Measurements from ENCODE around the gene SGCG. TPM values are rescaled to one million over a fixed set of nuclear protein-coding genes. Genes with fewer than 3 reads are reported as not detected.

SGCG gene
- total RNA-seq, 1 experiment from 2014 or later, result not detected

GRCh38 chr13:23288564-23288963, 107.8 kb downstream of the SGCG start:
- CTCF ChIA-PET, result no interaction called here
- TF ChIP-seq CTCF (conservative IDR thresholded peaks at IDR 0.05) (no peak), EZH2 (IDR thresholded peaks at IDR 0.05; ENCODE audit: low read depth) (no peak)
- intact Hi-C loops (cut with micrococcal nuclease; ENCODE audit: unreplicated experiment), result no loop called here
- no peaks in the 10 kb centered on the region for H3K79me2 ChIP-seq (ENCODE audit: low read depth)
- no peak overlapping the region for H2AFZ ChIP-seq
- no peaks in the 10 kb centered on the region for H3K9me3 ChIP-seq (ENCODE audit: insufficient read depth, low read depth)
- no peaks in the 10 kb centered on the region for H3F3A ChIP-seq (ENCODE audit: insufficient read depth, low read depth)
- H3K4me1 ChIP-seq (replicated peaks; ENCODE audit: insufficient read depth), result no peaks in the 10 kb centered on the region
- H3K4me3 ChIP-seq, result no peak overlapping the region
- H4K20me1 ChIP-seq (ENCODE audit: insufficient read depth), result no peaks in the 10 kb centered on the region
- POLR2A ChIA-PET (ENCODE audit: unreplicated experiment), result no interaction called here
- DNase-seq, result no peak
- peaks cover 28% of the 10 kb centered on the region for H3K27me3 ChIP-seq (ENCODE audit: insufficient read depth, low read depth)
- no peaks in the 10 kb centered on the region for H3K36me3 ChIP-seq (ENCODE audit: low read depth)
- no peak overlapping the region for H3K4me2 ChIP-seq
- BruUV-seq (replicated peaks), result no TSS peak
- no peak overlapping the region for H3K27ac ChIP-seq
- H3K9me2 ChIP-seq (ENCODE audit: insufficient read depth), result no peaks in the 10 kb centered on the region

- H3K27ac ChIP-seq, result no peak overlapping the region
- no peaks in the 10 kb centered on the region for H3K9me2 ChIP-seq (ENCODE audit: insufficient read depth)
- no peaks in the 10 kb centered on the region for H3K9me3 ChIP-seq (ENCODE audit: insufficient read depth, low read depth)
- H3F3A ChIP-seq (ENCODE audit: insufficient read depth, low read depth), result no peaks in the 10 kb centered on the region
- POLR2A ChIA-PET (ENCODE audit: unreplicated experiment), result no interaction called here
- H4K20me1 ChIP-seq (ENCODE audit: insufficient read depth), result no peaks in the 10 kb centered on the region
- no peak for DNase-seq
- intact Hi-C loops (cut with micrococcal nuclease; ENCODE audit: unreplicated experiment), result no loop called here
- H2AFZ ChIP-seq, result no peak overlapping the region
- no peaks in the 10 kb centered on the region for H3K4me1 ChIP-seq (replicated peaks; ENCODE audit: insufficient read depth)
- H3K36me3 ChIP-seq (ENCODE audit: low read depth), result no peaks in the 10 kb centered on the region
- peaks cover 27% of the 10 kb centered on the region for H3K27me3 ChIP-seq (ENCODE audit: insufficient read depth, low read depth)
- BruUV-seq (replicated peaks), result no TSS peak
- CTCF ChIA-PET, result no interaction called here
- H3K79me2 ChIP-seq (ENCODE audit: low read depth), result no peaks in the 10 kb centered on the region
- no peak overlapping the region for H3K4me2 ChIP-seq
- TF ChIP-seq CTCF (conservative IDR thresholded peaks at IDR 0.05), result no peak
- no peak for TF ChIP-seq EZH2 (IDR thresholded peaks at IDR 0.05; ENCODE audit: low read depth)
- no peak overlapping the region for H3K4me3 ChIP-seq
Observed at GRCh38 chr13:23288995-23289394, 108.2 kb downstream of the SGCG start.

- H2AFZ ChIP-seq, result no peak overlapping the region
- no peaks in the 10 kb centered on the region for H3K36me3 ChIP-seq (ENCODE audit: low read depth)
- no peaks in the 10 kb centered on the region for H3K4me1 ChIP-seq (replicated peaks; ENCODE audit: insufficient read depth)
- POLR2A ChIA-PET (ENCODE audit: unreplicated experiment), result no interaction called here
- no peaks in the 10 kb centered on the region for H3K9me3 ChIP-seq (ENCODE audit: insufficient read depth, low read depth)
- H3K4me3 ChIP-seq, result no peak overlapping the region
- H4K20me1 ChIP-seq (ENCODE audit: insufficient read depth), result no peaks in the 10 kb centered on the region
- no peaks in the 10 kb centered on the region for H3K9me2 ChIP-seq (ENCODE audit: insufficient read depth)
- BruUV-seq (replicated peaks), result no TSS peak
- TF ChIP-seq EZH2 (IDR thresholded peaks at IDR 0.05; ENCODE audit: low read depth) (no peak), CTCF (conservative IDR thresholded peaks at IDR 0.05) (no peak)
- no peak overlapping the region for H3K4me2 ChIP-seq
- CTCF ChIA-PET, result no interaction called here
- peaks cover 24% of the 10 kb centered on the region for H3K27me3 ChIP-seq (ENCODE audit: insufficient read depth, low read depth)
- no peaks in the 10 kb centered on the region for H3F3A ChIP-seq (ENCODE audit: insufficient read depth, low read depth)
- no peak overlapping the region for H3K27ac ChIP-seq
- intact Hi-C loops (cut with micrococcal nuclease; ENCODE audit: unreplicated experiment), result no loop called here
- DNase-seq, result no peak
- no peaks in the 10 kb centered on the region for H3K79me2 ChIP-seq (ENCODE audit: low read depth)
Observed at GRCh38 chr13:23289917-23290357, 109.2 kb downstream of the SGCG start.

Data from PC-9 (cell line).